NOMO-1 treated with DMSO at 0.1 percent for 48 hours (cell line): Measurements from ENCODE around the gene CPZ.
"Not testable (repeated sequence)": the region's sequence is repeated elsewhere in the genome, so short reads cannot be mapped to it uniquely, and the experiment has no call there.

Source experiments
- DNase-seq: peaks from one replicate; lab custom pipeline; 2025; ENCODE audit not compliant: unreplicated experiment; lab: John Stamatoyannopoulos, UW

CPZ gene

GRCh38 chr4:8648816-8649630 is 56.5 kb downstream of the CPZ start:
- no peak for DNase-seq

- no peak for DNase-seq
These were observed 57.2 kb downstream of the CPZ start for GRCh38 chr4:8649631-8650361.

- no peak for DNase-seq
These were observed 59.2 kb downstream of the CPZ start for GRCh38 chr4:8651661-8652180.

- DNase-seq, result no peak
These were observed 59.9 kb downstream of the CPZ start for GRCh38 chr4:8652181-8653078.

- no peak for DNase-seq
These were observed 60.9 kb downstream of the CPZ start for GRCh38 chr4:8653326-8654000.

GRCh38 chr4:8654139-8654538 is 61.6 kb downstream of the CPZ start:
- not testable (repeated sequence) for DNase-seq

GRCh38 chr4:8655411-8656184 is 63.0 kb downstream of the CPZ start:
- no peak for DNase-seq

- no peak for DNase-seq
These were observed 63.6 kb downstream of the CPZ start for GRCh38 chr4:8656185-8656517.

- DNase-seq, result no peak
These were observed 64.3 kb downstream of the CPZ start for GRCh38 chr4:8656711-8657380.

- DNase-seq, result no peak
These were observed 65.0 kb downstream of the CPZ start for GRCh38 chr4:8657381-8658088.

- no peak for DNase-seq
These were observed 70.2 kb downstream of the CPZ start for GRCh38 chr4:8662776-8663175.

GRCh38 chr4:8664031-8664805 is 71.7 kb downstream of the CPZ start:
- no peak for DNase-seq

GRCh38 chr4:8664976-8665375 is 72.4 kb downstream of the CPZ start:
- no peak for DNase-seq

- DNase-seq, result no peak
These were observed 73.1 kb downstream of the CPZ start for GRCh38 chr4:8665406-8666360.

- DNase-seq, result no peak
These were observed 74.0 kb downstream of the CPZ start for GRCh38 chr4:8666581-8666980.
